Large intestine (tissue), 3 donors: ENCODE data around the gene NUB1. TPM values are rescaled to one million over a fixed set of nuclear protein-coding genes. Genes with fewer than 3 reads are reported as not detected.
A peak's percentile ranks its signal among the peaks of the same experiment; 100 is the strongest.

Experiments used
- DNase-seq, 2 donors: peaks; one replicate each; pipeline versions ENCODE4 v3.0.0 to v3.0.0-alpha.2; 2013
- H3K27ac ChIP-seq: one replicate; pipeline ENCODE4 v1.5.1; 2013; ENCODE audit warnings: low read length
- H3K27me3 ChIP-seq: 2 replicates; pipeline ENCODE4 v1.6.1; 2013; ENCODE audit warnings: low read length; ENCODE audit not compliant: control insufficient read depth, insufficient read depth
- H3K36me3 ChIP-seq: 2 replicates; pipeline ENCODE4 v1.6.1; 2013; ENCODE audit warnings: low read length; ENCODE audit not compliant: control insufficient read depth, insufficient read depth
- H3K4me1 ChIP-seq: one replicate; pipeline ENCODE4 v1.6.1; 2013; ENCODE audit warnings: low read length; ENCODE audit not compliant: control insufficient read depth, insufficient read depth
- H3K4me3 ChIP-seq: one replicate; pipeline ENCODE4 v1.5.1; 2013; ENCODE audit warnings: low read length
- H3K9me3 ChIP-seq: one replicate; pipeline ENCODE4 v1.6.1; 2013; ENCODE audit warnings: mild to moderate bottlenecking, low read depth, low read length, moderate library complexity; ENCODE audit not compliant: control insufficient read depth
- WGBS: methylation state at CpG from one replicate; pipeline ENCODE4 v1.1.5; 2013; ENCODE audit warnings: low lambda C conversion rate; ENCODE audit not compliant: insufficient coverage; 5-methylcytosine and 5-hydroxymethylcytosine counted together
- polyA plus RNA-seq: library from polyadenylated mRNA; unstranded; fragments of 120-200 nt; gene quantifications from one replicate; pipeline ENCODE4 v1.2.1, GENCODE V29; 2013

Gene NUB1
- polyA plus RNA-seq, 1 donor: 52.5 TPM

- peaks cover 40% of the 10 kb centered on the region for H3K27me3 ChIP-seq
- H3K36me3 ChIP-seq: peaks cover 23% of the 10 kb centered on the region
- no CpG with 5 or more reads among the region's 83 CpGs for WGBS
- peak in 1 of 2 donors; percentile 30 for DNase-seq
- no peak overlapping the region for H3K27ac ChIP-seq
- H3K4me3 ChIP-seq: no peak overlapping the region
- peaks cover 7% of the 10 kb centered on the region for H3K4me1 ChIP-seq
- H3K9me3 ChIP-seq: peaks cover 7% of the 10 kb centered on the region
Observed at GRCh38 chr7:151381348-151382078, 39.9 kb downstream of the NUB1 start.

- peaks cover 17% of the 10 kb centered on the region for H3K36me3 ChIP-seq
- peaks cover 7% of the 10 kb centered on the region for H3K9me3 ChIP-seq
- WGBS: no CpG with 5 or more reads among the region's 37 CpGs
- no peak for DNase-seq
- peaks cover 7% of the 10 kb centered on the region for H3K4me1 ChIP-seq
- H3K27me3 ChIP-seq: peaks cover 40% of the 10 kb centered on the region
- H3K4me3 ChIP-seq: no peak overlapping the region
- H3K27ac ChIP-seq: no peak overlapping the region
Observed at GRCh38 chr7:151382079-151382885, 40.7 kb downstream of the NUB1 start.

- no peak overlapping the region for H3K4me3 ChIP-seq
- peaks cover 7% of the 10 kb centered on the region for H3K9me3 ChIP-seq
- peaks cover 40% of the 10 kb centered on the region for H3K27me3 ChIP-seq
- peaks cover 3% of the 10 kb centered on the region for H3K36me3 ChIP-seq
- WGBS: no CpG with 5 or more reads among the region's 15 CpGs
- no peak for DNase-seq
- no peak overlapping the region for H3K27ac ChIP-seq
- H3K4me1 ChIP-seq: peaks cover 7% of the 10 kb centered on the region
Observed at GRCh38 chr7:151383638-151384351, 42.2 kb downstream of the NUB1 start.

GRCh38 chr7:151384352-151384697, 42.7 kb downstream of the NUB1 start:
- H3K4me1 ChIP-seq: peaks cover 7% of the 10 kb centered on the region
- DNase-seq: no peak
- no peak overlapping the region for H3K27ac ChIP-seq
- WGBS: no CpG with 5 or more reads among the region's 6 CpGs
- H3K9me3 ChIP-seq: peaks cover 7% of the 10 kb centered on the region
- no peak overlapping the region for H3K4me3 ChIP-seq
- peaks cover 40% of the 10 kb centered on the region for H3K27me3 ChIP-seq
- no peaks in the 10 kb centered on the region for H3K36me3 ChIP-seq

GRCh38 chr7:151384776-151385625, 43.4 kb downstream of the NUB1 start:
- Histone ChIP-seq H3K4me3 (no peak overlapping the region), H3K4me1 (peaks cover 7% of the 10 kb centered on the region), H3K9me3 (peaks cover 7% of the 10 kb centered on the region), H3K27ac (no peak overlapping the region), H3K27me3 (peaks cover 40% of the 10 kb centered on the region), H3K36me3 (no peaks in the 10 kb centered on the region)
- no CpG with 5 or more reads among the region's 26 CpGs for WGBS
- no peak for DNase-seq

GRCh38 chr7:151385626-151386300, 44.2 kb downstream of the NUB1 start:
- no peak for DNase-seq
- peaks cover 7% of the 10 kb centered on the region for H3K4me1 ChIP-seq
- no peak overlapping the region for H3K27ac ChIP-seq
- no CpG with 5 or more reads among the region's 26 CpGs for WGBS
- no peaks in the 10 kb centered on the region for H3K36me3 ChIP-seq
- H3K9me3 ChIP-seq: peaks cover 7% of the 10 kb centered on the region
- H3K27me3 ChIP-seq: peaks cover 39% of the 10 kb centered on the region
- no peak overlapping the region for H3K4me3 ChIP-seq

GRCh38 chr7:151386301-151387160, 44.9 kb downstream of the NUB1 start:
- no peak for DNase-seq
- WGBS: no CpG with 5 or more reads among the region's 16 CpGs
- peaks cover 7% of the 10 kb centered on the region for H3K4me1 ChIP-seq

GRCh38 chr7:151387161-151388006, 45.8 kb downstream of the NUB1 start:
- no CpG with 5 or more reads among the region's 24 CpGs for whole genome bisulfite sequencing
- peaks cover 4% of the 10 kb centered on the region for H3K9me3 ChIP-seq
- peaks cover under 1% of the 10 kb centered on the region for H3K4me1 ChIP-seq
- no peak overlapping the region for H3K27ac ChIP-seq
- H3K36me3 ChIP-seq: no peaks in the 10 kb centered on the region
- no peak overlapping the region for H3K4me3 ChIP-seq
- no peak for DNase-seq
- peaks cover 26% of the 10 kb centered on the region for H3K27me3 ChIP-seq

More at GRCh38 chr7:151386301-151387160, 44.9 kb downstream of the NUB1 start:
- peaks cover 7% of the 10 kb centered on the region for H3K9me3 ChIP-seq
- peaks cover 34% of the 10 kb centered on the region for H3K27me3 ChIP-seq
- no peaks in the 10 kb centered on the region for H3K36me3 ChIP-seq
- no peak overlapping the region for H3K4me3 ChIP-seq
- no peak overlapping the region for H3K27ac ChIP-seq
